ENCODE data around the gene C3orf80.
"Not testable (repeated sequence)": the region's sequence is repeated elsewhere in the genome, so short reads cannot be mapped to it uniquely, and the experiment has no call there.

Gene C3orf80

DNA sequence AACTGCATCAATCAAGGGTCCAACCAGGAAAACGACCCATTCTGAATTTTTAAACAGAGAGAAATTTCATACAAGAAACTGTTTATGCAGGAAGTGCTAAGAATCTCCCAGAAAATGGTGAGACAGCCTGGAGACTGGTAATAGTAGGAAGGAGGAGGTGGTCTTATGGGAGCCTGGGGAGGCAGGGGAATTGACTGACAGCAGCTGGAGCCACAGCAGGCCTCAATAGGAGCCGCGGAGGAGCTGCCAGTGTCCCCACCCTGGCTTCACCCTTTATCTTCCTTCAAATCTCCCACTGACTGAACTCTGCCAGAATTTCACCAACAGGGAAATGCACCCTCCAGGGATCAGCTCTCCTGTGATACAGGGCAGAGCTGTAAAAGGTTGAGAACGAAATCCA lies 7.5 kb upstream of the C3orf80 start:
- no peak for DNase-seq

DNA sequence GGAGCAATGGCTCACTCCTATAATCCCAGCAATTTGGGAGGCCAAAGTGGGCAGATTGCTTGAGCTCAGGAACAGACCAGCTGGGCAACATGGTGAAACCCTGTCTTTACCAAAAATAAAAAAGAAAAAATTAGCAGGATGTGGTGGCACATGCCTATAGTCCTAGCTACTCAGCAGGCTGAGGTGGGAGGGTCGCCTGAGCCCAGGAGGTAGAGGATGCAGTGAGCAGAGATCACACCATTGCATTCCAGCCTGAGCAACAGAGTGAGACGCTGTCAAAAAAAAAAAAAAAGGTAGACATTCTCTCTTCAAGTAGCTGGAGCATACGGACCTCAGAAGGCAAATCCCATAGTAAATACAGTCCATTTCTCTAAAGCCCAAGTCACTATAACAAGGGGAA lies 7.1 kb upstream of the C3orf80 start:
- DNase-seq = no peak

DNA sequence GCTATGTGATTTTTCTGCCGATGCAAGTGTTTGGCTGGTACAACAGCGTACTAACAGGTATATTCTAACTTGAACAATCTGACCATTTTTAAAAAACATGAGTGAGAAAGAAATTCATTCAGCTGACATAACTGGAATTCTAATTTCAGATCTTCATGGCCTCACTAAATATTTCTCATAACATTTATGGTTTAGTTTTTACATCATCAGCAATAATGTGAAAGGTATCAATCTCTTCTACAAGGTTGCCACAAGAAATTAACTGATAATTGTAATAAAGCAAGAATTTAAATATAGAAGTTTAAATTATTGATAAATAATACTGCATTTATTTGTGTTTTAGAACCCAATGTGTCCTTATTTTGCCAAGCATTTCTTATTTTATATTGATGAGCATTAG lies 5.2 kb upstream of the C3orf80 start:
- no peak for DNase-seq

DNA sequence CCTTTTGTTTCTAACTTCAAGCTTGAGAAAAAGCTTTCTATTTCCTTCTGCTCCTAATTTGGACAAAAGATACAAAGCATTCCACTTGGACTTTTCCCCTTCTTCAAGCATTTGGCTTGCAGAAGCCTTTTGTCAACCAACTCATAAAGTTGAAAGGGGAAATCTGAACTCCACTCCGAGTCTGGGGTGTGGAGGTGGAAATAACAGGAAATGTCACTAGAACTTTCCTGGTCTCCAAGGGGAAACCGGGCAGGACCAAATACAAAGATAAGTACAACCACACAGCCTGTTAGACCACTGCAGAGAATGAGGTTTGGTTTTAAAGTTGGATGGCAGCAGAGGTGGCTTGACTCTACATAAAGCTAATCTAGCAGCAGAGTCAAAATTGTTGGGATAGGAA lies 4.2 kb upstream of the C3orf80 start:
- no peak for DNase-seq

DNA sequence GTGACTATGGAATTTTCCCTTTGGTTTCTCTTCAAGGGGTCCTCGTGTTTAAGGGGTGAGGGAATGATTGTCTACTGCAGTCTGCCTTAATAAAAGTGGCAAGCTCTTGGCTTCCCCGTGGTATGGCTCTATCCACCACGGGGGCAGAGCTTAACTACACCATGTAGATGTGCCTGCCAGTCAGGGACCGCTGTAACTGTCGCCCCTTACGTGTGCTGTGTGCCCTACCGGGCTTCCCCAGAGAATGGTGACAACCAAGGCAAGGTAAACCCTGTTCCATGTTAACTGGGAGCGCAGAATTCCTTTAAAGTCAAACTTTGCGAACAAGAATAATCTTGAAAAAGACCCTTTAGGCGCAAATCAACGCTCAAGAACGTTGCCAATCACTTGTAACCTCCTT lies 966 bp upstream of the C3orf80 start:
- DNase-seq = no peak

DNA sequence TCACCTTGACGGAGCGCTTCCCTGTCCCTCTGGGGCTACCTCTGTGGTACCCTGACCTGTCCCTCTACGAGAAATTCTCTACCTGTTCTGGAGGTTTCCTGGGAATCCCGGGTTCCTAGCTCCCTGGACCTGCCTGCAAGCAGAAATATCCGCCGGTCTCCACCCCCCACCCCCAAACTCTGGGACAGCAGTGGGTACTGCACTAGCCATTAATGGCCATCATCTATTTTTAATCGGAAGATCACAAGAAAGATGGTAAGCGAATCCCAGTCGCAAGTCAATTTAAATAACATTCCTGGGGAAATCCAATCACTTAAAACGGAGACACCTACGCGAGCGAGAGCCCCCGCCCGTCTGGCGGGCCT lies 429 bp upstream of the C3orf80 start:
- no peak for DNase-seq

DNA sequence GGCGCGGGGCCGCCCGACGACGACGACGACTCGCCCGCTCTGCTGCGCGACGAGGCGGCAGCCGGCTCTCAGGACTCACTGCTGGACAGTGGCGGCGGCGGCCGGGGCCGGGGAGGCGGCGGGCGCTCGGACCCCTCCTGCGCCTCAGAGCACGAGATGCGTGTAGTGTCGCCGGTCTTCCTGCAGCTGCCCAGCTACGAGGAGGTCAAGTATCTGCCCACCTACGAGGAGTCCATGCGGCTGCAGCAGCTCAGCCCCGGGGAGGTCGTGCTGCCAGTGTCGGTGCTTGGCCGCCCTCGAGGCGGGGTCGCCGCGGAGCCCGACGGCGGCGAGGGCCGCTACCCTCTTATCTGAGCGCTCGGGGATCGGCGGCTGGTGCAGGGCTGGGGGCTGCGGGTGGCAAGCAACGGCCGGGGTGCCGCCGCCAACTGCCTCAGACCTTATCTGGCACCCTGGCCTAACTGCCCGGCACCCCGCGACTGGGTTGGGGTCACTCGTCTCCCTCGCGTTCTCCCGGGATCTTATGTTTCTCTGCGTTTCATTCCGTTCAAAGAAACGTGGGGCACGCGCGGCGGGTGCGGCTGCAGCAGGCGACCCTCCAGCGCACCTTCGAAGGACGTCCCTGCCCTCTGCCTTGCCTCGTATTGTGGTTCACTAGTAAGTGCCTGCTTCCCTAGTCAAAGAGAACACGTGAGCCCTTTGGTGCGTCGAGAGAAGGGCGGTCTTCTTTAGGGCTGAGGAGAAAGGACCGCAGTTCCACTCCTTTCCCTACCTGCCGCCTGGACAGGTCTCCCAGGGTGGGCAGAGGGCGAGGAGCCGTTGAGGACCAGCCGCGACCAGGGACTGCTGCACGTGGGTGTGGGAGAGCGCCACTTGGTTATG lies 1.0 kb downstream of the C3orf80 start:
- DNase-seq = no peak

DNA sequence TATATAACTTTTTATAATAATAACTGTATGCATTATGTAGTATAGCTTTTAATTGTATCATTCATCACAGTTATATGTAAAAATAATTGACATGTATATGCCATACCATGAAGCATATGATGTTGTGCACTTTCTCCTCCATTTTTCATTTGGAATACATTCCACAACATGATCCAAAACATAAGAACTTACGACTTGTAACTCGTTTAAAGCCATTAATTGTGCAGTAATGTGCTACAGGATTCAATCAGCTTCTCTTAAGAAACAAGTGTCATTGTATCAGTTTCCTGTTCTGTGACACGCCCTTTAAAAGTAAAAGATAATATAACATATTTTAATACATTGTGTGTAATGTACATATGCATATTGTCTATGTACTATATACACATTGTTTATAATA lies 2.2 kb downstream of the C3orf80 start:
- DNase-seq = no peak

DNA sequence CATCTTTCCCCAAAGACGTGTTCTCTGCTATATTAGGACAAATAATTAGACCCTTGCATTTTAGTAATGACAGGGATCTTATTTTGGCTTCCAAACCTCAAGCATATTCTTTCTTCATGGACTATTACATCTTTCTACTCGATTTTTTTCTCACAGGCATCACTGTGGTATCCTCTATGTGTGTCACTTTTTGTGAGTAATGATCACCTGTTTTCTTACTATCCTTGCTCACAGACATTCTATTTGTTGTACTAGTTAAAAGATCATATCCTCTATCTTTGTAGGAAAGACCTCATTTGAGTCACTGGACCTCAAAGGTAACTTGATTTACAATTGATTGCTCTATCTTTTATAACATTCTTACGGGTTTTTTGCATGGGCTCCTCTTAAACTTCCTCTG lies 6.8 kb downstream of the C3orf80 start:
- no peak for DNase-seq

DNA sequence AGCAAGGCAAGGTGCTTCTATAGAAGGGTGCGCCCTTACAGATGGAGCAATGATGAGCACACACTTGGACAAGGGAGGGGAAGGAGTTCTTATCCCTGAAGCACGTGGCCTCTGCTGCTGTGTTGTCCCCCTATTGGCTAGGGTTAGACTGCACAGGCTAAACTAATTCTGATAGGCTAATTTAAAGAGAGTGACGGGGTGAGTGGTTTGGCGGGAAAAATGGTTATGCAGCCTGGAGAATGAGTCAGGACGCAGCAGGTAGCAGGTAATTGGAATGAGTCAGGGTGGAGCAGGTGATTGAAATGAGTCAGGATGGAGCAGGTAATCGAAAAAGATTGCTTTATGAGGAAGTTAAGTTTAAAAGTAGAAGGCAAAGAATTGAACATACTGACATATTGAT lies 15.5 kb downstream of the C3orf80 start:
- not testable (repeated sequence) for DNase-seq

DNA sequence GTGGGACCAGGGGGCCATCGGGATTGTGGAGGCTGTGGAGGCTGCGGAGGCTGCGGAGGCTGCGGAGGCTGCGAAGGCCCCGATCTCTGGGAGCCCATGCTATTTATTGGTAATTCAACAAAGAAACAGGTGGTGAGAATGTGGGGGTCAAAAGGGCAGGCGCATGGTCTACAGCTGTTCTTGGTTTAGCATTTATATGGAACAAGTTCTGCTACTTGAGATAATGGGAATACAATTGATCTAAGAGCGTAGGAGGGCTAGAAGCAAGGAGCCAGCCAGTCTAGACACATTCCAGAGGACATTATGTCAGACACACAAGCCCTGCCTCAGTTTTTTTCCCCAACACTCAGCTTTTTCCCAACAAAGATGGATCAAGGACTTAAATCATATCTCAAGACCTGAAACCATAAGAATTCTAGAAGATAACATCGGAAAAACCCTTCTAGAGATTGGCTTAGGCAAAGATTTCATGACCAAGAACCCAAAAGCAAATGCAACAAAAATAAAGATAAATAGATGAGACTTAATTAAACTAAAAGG lies 20.1 kb downstream of the C3orf80 start:
- DNase-seq = no peak

DNA sequence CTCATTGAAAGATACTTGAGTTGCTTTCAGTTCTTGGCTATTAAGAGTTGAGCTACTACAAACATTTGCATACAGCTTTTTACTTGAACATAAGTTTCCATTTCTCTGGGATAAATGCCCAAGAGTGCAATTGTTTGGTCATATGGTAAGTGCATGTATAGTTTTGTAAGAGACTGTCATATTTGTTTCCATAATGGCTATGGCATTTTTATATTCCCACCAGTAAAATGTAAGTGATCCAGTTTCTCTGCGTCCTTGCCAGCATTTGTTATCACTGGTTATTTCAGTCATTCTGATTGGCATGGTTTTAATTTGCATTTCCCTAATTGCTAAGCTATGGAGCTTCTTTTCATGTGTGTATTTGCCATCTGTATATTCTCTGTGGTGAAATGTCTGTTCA lies 22.5 kb downstream of the C3orf80 start:
- no peak for DNase-seq

DNA sequence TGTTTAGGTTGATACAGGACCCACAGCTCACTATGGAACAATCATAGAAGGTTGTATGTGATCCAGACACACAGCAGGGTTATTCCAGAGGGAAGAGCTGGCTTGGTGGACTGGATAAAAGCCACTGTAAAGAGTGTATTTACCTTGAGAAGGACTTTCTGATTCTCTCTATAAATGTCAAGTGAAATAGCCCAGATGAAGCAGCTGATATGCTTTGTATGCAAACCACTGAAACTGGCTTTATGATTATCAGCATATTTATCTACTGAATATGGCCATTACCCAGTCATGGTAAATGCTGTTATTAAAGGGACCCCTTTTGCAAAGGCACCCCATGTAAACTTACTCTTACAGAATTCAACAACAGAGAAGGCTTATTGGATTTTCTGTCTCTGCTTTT lies 28.1 kb downstream of the C3orf80 start:
- DNase-seq = no peak

DNA sequence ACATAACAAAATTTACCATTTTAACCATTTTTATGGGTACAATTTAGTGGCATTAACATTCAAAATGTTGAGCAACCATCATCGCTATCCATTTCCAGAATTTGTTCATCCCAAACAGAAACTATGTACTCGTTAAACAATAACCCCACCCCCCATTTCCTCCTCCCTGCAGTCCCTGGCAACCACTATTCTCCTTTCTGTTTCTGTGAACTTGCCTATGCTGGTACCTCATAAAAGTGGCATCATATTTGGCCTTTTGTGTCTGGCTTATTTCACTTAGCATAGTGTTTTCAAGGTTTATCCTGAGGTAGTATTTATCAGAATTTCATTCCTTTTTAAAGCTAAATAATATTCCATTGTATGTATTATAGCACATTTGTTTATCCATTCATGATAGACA lies 32.4 kb downstream of the C3orf80 start:
- peak in 1 of 2 donors; percentile 4 for DNase-seq

DNA sequence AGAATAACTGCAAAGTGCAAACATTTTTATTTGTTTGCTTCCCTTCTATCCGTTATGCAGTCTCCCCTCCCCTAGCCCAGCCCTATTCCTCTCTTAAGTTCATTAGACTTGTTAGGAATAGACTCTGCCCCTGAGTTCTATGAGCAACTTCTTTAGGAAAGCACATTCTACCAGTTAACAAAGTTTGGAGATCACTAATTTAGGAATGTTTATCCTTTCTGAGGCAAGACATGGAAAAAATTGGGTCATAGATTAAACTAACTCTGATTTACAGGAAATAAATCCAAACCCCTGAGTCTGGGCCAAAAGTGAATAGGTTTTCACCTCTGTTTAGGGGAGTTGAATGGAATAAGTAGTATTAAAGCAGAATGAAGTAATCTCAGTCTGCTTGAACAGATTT lies 34.4 kb downstream of the C3orf80 start:
- no peak for DNase-seq

DNA sequence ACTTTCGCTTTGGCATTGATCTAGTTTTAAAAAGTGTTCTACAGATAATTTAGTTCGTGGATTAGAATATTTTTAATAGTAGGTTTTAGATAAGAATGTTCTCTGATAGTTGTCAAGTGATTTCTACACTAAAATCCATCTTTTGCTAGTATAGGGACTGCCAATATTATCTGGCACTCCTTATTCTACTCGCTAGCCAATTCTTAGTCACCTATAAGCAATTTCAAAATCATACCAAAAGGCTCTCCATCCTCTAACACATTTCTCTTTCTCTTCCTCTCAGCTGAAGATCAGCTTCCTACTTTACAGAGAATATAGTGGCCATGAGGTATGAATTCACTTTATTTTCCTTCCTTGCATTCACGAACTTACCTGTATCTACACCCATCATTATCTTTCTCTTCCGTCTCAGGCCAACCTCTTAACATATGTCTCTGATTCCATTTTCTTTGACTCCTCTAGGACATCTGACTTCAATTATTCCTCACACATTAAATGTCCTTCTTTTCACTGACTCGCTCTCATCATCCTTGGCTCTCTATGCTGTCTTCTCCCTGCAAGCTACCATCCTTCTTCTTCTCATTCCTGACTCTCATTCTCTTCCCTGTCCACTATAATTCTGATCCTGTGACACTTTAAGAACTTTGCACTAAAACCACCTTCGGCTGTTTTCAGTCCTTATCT lies 35.5 kb downstream of the C3orf80 start:
- DNase-seq = peak in 1 of 2 donors; percentile 1

DNA sequence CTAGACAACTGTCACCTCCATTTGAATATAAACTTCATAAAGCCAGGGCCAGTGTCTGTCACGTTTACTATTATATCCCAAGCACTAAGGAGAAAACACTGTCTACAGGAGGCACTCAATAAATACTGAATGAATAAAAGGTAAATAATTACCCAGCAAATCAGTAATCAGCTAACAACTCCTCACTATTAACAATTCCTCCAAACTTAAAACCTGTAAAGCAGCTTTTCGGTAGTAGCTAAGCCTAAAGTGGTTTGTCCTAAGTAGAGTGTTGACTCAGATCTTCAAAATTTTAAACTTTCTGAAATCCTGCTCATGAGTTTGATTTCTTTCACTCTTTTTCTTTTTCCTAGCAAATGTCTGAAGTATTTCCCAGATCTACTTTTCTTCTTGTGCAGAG lies 39.9 kb downstream of the C3orf80 start:
- no peak for DNase-seq
